ENCODE measurements around the gene CDH23.

Gene CDH23

DNA sequence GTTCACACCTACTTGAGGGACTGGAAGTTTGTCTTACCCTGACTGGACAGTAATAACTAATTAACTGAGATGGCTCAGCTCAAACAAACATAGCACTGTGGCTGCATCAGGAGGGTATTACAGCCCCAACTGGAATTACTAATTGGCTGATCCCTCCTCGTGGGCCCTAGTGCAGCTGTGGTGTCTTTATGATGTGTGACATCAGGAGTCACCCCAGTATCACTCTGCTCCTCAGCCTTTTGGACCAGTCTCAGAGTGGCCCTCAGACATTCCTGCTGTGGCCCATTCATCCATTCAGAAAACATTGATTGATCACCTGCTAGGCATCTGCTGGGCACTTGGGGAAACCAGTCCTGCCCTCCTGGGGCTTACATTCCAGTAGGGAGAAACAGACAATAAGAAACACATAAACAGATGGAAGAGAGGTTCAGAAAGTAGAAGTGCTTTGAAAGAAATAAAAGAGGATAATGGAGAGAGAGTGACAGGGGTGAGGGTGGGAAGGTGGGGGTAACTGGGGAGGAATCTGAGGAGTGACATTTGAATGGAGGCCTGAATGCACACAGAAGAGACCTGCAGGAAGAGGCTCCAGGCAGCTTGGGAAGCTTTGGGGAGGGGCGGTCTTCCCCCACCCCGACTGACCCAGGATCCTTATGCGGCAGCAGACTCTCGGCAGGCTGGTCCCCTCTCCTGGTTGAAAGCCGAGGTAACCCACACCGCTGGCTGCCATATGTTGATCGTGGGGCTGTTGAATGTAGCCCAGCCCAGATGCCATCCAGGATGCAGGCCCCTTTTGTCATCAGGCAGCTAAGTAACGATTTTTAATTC lies 209.7 kb downstream of the CDH23 start:
- H3K27me3 ChIP-seq: peaks cover 4% of the 10 kb centered on the region
- H3K36me3 ChIP-seq: no peaks in the 10 kb centered on the region
- no peaks in the 10 kb centered on the region for H3K4me1 ChIP-seq (ENCODE audit: control insufficient read depth in 1 of 2, insufficient read depth in 1 of 2, low read depth in 1 of 2, low read length in 1 of 2)
- H3K27ac ChIP-seq: no peak overlapping the region
- TF ChIP-seq CTCF (IDR thresholded peaks at IDR 0.05): no peak
- no peaks in the 10 kb centered on the region for H3K9me3 ChIP-seq
- no peak overlapping the region for H3K4me3 ChIP-seq (ENCODE audit: low read depth in 1 of 2, low read length in 1 of 2)

DNA sequence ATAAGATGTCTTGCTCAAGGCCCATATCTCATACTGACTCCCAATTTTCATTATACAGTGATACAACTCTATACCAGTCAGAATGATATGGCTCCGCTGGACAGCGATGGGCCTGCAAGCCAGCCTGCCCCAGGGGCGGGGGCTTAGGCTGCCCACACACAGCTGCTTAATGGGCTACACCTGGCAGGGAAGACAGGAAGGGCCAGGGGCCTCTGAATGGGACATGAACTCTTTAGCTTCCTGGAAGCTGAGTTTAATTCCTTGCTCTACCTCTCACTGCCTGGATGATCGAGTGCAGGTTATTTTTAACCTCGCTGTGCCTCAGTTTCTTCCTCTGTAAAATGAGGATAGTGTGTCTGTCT lies 210.3 kb downstream of the CDH23 start:
- Histone ChIP-seq H3K27ac (no peak overlapping the region), H3K4me1 (ENCODE audit: control insufficient read depth in 1 of 2, insufficient read depth in 1 of 2, low read depth in 1 of 2, low read length in 1 of 2) (no peaks in the 10 kb centered on the region), H3K27me3 (peaks cover 4% of the 10 kb centered on the region), H3K9me3 (no peaks in the 10 kb centered on the region), H3K4me3 (ENCODE audit: low read depth in 1 of 2, low read length in 1 of 2) (no peak overlapping the region), H3K36me3 (no peaks in the 10 kb centered on the region)
- no peak for TF ChIP-seq CTCF (IDR thresholded peaks at IDR 0.05)

DNA sequence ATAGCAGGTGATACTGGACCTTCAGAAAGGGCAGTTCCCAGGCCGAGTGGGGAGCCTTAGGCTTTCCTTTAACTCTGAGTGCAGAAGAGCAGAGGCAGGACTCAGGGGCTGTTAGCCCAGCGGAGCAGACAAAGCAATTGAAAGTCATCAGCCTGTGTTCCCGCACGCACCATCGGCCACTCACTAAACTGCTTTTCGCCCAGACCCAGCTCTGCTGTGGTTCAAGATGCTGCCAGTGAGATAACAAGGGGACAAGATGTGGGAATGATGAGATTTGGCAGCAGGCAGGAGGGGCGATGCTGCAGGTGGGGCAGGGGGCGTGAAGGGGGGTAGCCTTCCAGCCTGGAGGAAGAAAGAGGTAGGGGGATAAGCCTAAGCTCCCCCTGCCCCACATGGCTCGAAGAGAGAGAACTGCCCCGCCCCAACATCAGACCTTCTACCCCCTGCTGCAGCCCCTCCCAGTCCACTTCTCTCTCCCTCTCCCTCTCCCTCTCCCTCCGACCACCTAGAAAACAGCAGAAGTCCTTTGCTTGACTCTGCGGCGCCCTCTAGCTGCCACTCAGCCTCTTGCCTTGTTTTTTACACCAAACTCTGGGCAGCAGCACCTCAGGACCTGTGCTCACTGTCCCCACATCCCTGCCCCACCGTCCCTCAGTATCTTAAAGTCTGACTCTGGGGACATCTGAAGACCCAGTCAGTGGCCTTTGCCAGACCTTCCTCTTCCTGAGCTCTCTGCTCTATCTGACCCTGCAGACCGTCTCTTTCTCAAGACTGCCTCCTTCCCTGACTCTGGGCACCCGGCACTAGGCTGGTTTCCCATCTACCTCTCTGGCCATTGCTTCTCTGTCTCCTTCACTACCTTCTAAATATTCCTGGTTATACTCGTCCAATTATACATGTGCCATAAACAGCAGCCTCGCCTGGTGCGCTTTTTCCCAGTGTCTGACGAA lies 212.4 kb downstream of the CDH23 start:
- H3K27me3 ChIP-seq: peaks cover 4% of the 10 kb centered on the region
- H3K4me1 ChIP-seq (ENCODE audit: control insufficient read depth in 1 of 2, insufficient read depth in 1 of 2, low read depth in 1 of 2, low read length in 1 of 2): peaks cover 3 to 6% of the 10 kb centered on the region in 2 experiments
- peak; percentile 70 for TF ChIP-seq CTCF (IDR thresholded peaks at IDR 0.05)
- H3K27ac ChIP-seq: no peak overlapping the region
- H3K36me3 ChIP-seq: no peaks in the 10 kb centered on the region
- H3K9me3 ChIP-seq: no peaks in the 10 kb centered on the region
- no peak overlapping the region for H3K4me3 ChIP-seq (ENCODE audit: low read depth in 1 of 2, low read length in 1 of 2)

DNA sequence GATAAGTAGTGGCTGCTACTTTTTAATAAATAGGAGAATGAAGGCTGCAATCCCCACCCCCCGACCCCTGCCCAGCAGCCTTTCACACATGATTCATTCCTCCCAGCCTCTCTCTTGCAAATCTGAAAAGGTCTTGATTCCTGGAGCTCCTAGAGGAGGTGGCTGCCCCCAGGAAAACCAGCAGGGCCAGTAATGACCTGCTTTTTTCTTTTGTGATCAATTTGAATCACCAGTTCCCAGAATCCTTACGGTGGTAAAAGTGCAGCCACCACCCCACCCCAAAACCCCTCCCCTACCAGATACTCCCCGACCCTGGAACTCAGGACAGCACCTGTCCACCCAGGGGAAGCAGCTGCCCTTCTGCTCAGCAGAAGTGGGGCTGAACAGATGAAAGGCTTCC lies 213.9 kb downstream of the CDH23 start:
- Histone ChIP-seq H3K36me3 (no peaks in the 10 kb centered on the region), H3K27ac (no peak overlapping the region), H3K9me3 (no peaks in the 10 kb centered on the region), H3K4me3 (ENCODE audit: low read depth in 1 of 2, low read length in 1 of 2) (no peak overlapping the region), H3K27me3 (peaks cover 4% of the 10 kb centered on the region), H3K4me1 (ENCODE audit: control insufficient read depth in 1 of 2, insufficient read depth in 1 of 2, low read depth in 1 of 2, low read length in 1 of 2) (peaks cover 3 to 6% of the 10 kb centered on the region in 2 experiments)
- no peak for TF ChIP-seq CTCF (IDR thresholded peaks at IDR 0.05)

DNA sequence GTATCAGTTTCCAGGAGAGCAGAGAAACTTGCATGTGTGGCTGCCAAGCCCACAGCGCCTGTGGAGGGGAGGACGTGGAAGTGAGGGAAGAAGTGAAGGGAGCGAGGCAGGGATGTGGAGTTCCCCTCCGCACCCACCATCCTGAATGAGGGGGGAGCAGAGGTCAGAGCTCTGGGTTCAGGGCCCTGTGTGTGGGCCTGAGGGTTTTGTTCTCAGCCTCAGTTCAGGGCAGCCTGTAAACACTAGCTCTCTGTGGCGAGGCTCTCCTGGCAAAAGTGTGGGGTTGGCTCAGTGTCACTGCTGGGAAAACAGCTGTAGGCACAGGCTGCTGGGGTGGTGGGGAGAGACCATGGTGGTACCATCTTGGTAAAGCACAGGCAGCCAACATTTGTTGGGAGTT lies 214.4 kb downstream of the CDH23 start:
- Histone ChIP-seq H3K27ac (no peak overlapping the region), H3K36me3 (no peaks in the 10 kb centered on the region), H3K4me3 (ENCODE audit: low read depth in 1 of 2, low read length in 1 of 2) (no peak overlapping the region), H3K9me3 (no peaks in the 10 kb centered on the region), H3K27me3 (peaks cover 4% of the 10 kb centered on the region), H3K4me1 (ENCODE audit: control insufficient read depth in 1 of 2, insufficient read depth in 1 of 2, low read depth in 1 of 2, low read length in 1 of 2) (peaks cover 3 to 6% of the 10 kb centered on the region in 2 experiments)
- no peak for TF ChIP-seq CTCF (IDR thresholded peaks at IDR 0.05)

Measured in neutrophil (primary cell).